Mammary epithelial cell (primary cell): Measurements from ENCODE around the gene NEDD9.

Source experiments
- EZH2 ChIP-seq: IDR thresholded peaks from 2 replicates; pipeline ENCODE4 v1.6.1; 2012; ENCODE audit warnings: low read length, inconsistent platforms, borderline replicate concordance
- TF ChIP-seq, protein P1 (sequence below), 2 donors: IDR thresholded peaks in 1 of 2; conservative IDR thresholded peaks in 1 of 2; 2 replicates each; pipeline ENCODE4 v1.5.1; 2011 to 2012; ENCODE audit warnings: inconsistent platforms in 2 of 2, low read length in 2 of 2, mild to moderate bottlenecking in 2 of 2, control low read depth in 1 of 2, low read depth in 1 of 2; ENCODE audit not compliant: insufficient read depth in 1 of 2; ENCODE audit errors: extremely low read depth in 1 of 2

DNA sequence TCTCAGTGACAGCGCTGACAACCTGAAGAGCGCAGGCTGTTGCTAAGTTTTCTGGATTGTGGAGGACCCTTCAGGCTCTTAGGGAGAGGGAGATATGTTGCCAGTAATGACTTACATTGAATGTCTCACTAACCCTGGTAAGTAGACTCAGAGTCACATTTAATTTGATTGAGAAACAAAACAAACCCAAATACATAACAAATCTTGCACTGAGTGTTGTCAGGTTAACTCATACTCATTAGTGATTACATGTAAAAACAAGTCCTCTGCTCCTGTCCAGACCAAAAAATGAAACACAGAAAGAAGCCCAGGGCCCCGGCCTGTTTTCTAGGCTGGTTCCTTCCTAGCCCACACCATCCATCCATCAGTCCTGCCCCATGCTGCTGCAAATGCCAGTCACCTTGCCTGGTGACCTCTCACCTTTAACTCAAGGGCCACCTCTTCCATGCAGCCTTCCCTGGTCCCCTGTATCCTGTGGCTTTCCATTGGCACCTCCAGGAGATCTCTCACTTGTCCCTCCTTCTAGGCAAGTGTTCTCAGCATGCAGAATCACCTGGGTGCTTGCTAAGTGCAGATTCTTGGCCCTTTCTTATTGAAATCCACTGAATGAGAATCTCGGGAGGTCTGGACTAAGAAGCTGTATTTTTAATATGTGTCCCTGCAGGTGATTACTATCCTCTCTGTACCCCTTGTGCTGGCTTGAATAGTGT is 86.2 kb downstream of the NEDD9 start:
- TF ChIP-seq, protein P1, sequence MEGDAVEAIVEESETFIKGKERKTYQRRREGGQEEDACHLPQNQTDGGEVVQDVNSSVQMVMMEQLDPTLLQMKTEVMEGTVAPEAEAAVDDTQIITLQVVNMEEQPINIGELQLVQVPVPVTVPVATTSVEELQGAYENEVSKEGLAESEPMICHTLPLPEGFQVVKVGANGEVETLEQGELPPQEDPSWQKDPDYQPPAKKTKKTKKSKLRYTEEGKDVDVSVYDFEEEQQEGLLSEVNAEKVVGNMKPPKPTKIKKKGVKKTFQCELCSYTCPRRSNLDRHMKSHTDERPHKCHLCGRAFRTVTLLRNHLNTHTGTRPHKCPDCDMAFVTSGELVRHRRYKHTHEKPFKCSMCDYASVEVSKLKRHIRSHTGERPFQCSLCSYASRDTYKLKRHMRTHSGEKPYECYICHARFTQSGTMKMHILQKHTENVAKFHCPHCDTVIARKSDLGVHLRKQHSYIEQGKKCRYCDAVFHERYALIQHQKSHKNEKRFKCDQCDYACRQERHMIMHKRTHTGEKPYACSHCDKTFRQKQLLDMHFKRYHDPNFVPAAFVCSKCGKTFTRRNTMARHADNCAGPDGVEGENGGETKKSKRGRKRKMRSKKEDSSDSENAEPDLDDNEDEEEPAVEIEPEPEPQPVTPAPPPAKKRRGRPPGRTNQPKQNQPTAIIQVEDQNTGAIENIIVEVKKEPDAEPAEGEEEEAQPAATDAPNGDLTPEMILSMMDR (conservative IDR thresholded peaks at IDR 0.05 in 1 of 2, IDR thresholded peaks at IDR 0.05 in 1 of 2; ENCODE audit: extremely low read depth in 1 of 2, insufficient read depth in 1 of 2, low read depth in 1 of 2, low read length in 2 of 2): no peak
- no peak for TF ChIP-seq EZH2
